Testis (tissue), 3 donors: Measurements from ENCODE around the gene RNF126. TPM values are rescaled to one million over a fixed set of nuclear protein-coding genes. Genes with fewer than 3 reads are reported as not detected.
"Not testable (repeated sequence)": the region's sequence is repeated elsewhere in the genome, so short reads cannot be mapped to it uniquely, and the experiment has no call there.

Source experiments
- DNase-seq: peaks from one replicate; pipeline ENCODE4 v3.0.0-alpha.2; 2019
- H3K27ac ChIP-seq, 2 donors: fragments of 200-600 bp; sonication (generic); one replicate each; pipeline ENCODE4 v1.5.1; 2019
- H3K27me3 ChIP-seq: fragments of 200-600 bp; sonication (generic); one replicate; pipeline ENCODE4 v1.5.1; 2019
- H3K36me3 ChIP-seq: fragments of 200-600 bp; sonication (generic); one replicate; pipeline ENCODE4 v1.5.1; 2017; ENCODE audit warnings: low read depth; ENCODE audit errors: missing control alignments
- H3K4me1 ChIP-seq: fragments of 200-600 bp; sonication (generic); one replicate; pipeline ENCODE4 v1.5.1; 2019
- H3K4me3 ChIP-seq, 2 donors: fragments of 200-600 bp; sonication (generic); one replicate each; pipeline ENCODE4 v1.5.1; 2017 to 2019
- H3K9me3 ChIP-seq: fragments of 200-600 bp; sonication (generic); one replicate; pipeline ENCODE4 v1.5.1; 2017
- CTCF ChIP-seq, 3 experiments: fragments of 450-650 bp in 2 of 3; fragments of 200-600 bp in 1 of 3; sonication (generic) in 1 of 3; IDR thresholded peaks; one replicate each; pipeline ENCODE4 v1.5.1; 2016 to 2019; ENCODE audit warnings: antibody characterized with exemption in 3 of 3, mild to moderate bottlenecking in 2 of 3, moderate library complexity in 1 of 3
- POLR2A ChIP-seq: fragments of 450-650 bp; IDR thresholded peaks from one replicate; pipeline ENCODE4 v1.6.1; 2017; ENCODE audit warnings: antibody characterized with exemption, mild to moderate bottlenecking, moderate library complexity
- WGBS, 2 donors: methylation state at CpG; one replicate each; pipeline ENCODE4 v1.1.5; 2018; 5-methylcytosine and 5-hydroxymethylcytosine counted together
- intact Hi-C: fragments of 100-400 bp; cut with DNase I; formaldehyde crosslinking; loops from one replicate; pipeline ENCODE4 v1.15.1; 2023; ENCODE audit warnings: low total_unique reads
- polyA plus RNA-seq: library from polyadenylated mRNA; stranded (reverse); fragments of 350-450 nt; fragmentation: Illumina TruSeq; extraction: RNeasy Lipid Tissue Mini Kit (QIAGEN cat#74804); gene quantifications from one replicate; pipeline ENCODE4 v1.2.3, GENCODE V29; 2014; ENCODE audit warnings: low read depth, low replicate concordance; ENCODE audit not compliant: insufficient read depth
- total RNA-seq, 2 donors: library from RNA; depleted of rRNA; stranded (reverse); fragments of >200 nt; gene quantifications; one replicate each; pipeline ENCODE4 v1.2.3, GENCODE V29; 2016

Gene RNF126
- total and polyA plus RNA-seq, 3 donors from 2014 or later, result 107 to 158 (median 148) TPM

GRCh38 chr19:633786-634639 lies 29.0 kb downstream of the RNF126 start:
- TF ChIP-seq CTCF (IDR thresholded peaks at IDR 0.05) (no peak), POLR2A (no peak)
- peak overlapping the region in 1 of 2 donors; percentile 5 for H3K27ac ChIP-seq
- H3K4me1 ChIP-seq, result peaks cover 19% of the 10 kb centered on the region
- intact Hi-C loops, result no loop called here
- no peak for DNase-seq
- 20 to 23% methylated on average over 32 of the region's 32 CpGs for WGBS, 2 donors
- no peaks in the 10 kb centered on the region for H3K27me3 ChIP-seq
- no peaks in the 10 kb centered on the region for H3K36me3 ChIP-seq
- peak overlapping the region; percentile 77 to 88 for H3K4me3 ChIP-seq
- H3K9me3 ChIP-seq, result no peaks in the 10 kb centered on the region

- Histone ChIP-seq H3K27me3 (no peaks in the 10 kb centered on the region), H3K9me3 (no peaks in the 10 kb centered on the region), H3K27ac (peak within 1 kb of the TSS; percentile 70 to 74), H3K4me1 (peaks cover 16% of the 10 kb centered on the region), H3K4me3 (peak within 1 kb of the TSS; percentile 77 to 88), H3K36me3 (no peaks in the 10 kb centered on the region)
- WGBS, 2 donors, result 0 to 1% methylated on average over 36 to 65 of the region's 67 CpGs
- TF ChIP-seq POLR2A, result no peak
- peak in 1 of 3 experiments; percentile 24 for TF ChIP-seq CTCF (IDR thresholded peaks at IDR 0.05)
- peak; percentile 99 for DNase-seq
- intact Hi-C loops, result no loop called here
Observed at GRCh38 chr19:633068-633785, 29.8 kb downstream of the RNF126 start, which contains the start of gene POLRMT. TSS of gene POLRMT (minus strand) at chr19:633537. CDS start at chr19:633512, 25 bp downstream.

- Histone ChIP-seq H3K27me3 (no peaks in the 10 kb centered on the region), H3K9me3 (no peaks in the 10 kb centered on the region), H3K27ac (peak overlapping the region; percentile 70 to 74), H3K4me3 (peak overlapping the region; percentile 77 to 88), H3K4me1 (peaks cover 16% of the 10 kb centered on the region), H3K36me3 (no peaks in the 10 kb centered on the region)
- 2 to 8% methylated on average over 4 to 34 of the region's 35 CpGs for WGBS, 2 donors
- DNase-seq, result peak; percentile 53
- TF ChIP-seq POLR2A (no peak), CTCF (IDR thresholded peaks at IDR 0.05) (no peak)
- intact Hi-C loops, result no loop called here
Observed at GRCh38 chr19:632579-633067, 30.4 kb downstream of the RNF126 start.

GRCh38 chr19:629961-630714 lies 32.9 kb downstream of the RNF126 start:
- H3K27me3 ChIP-seq, result no peaks in the 10 kb centered on the region
- no peak for DNase-seq
- no peak overlapping the region for H3K27ac ChIP-seq
- H3K4me3 ChIP-seq, result no peak overlapping the region
- H3K4me1 ChIP-seq, result peaks cover 16% of the 10 kb centered on the region
- 95 to 96% methylated on average over 10 to 30 of the region's 30 CpGs for WGBS, 2 donors
- intact Hi-C loops, result no loop called here
- no peaks in the 10 kb centered on the region for H3K36me3 ChIP-seq
- TF ChIP-seq CTCF (IDR thresholded peaks at IDR 0.05), result no peak
- TF ChIP-seq POLR2A, result no peak
- no peaks in the 10 kb centered on the region for H3K9me3 ChIP-seq

GRCh38 chr19:629515-629914 lies 33.5 kb downstream of the RNF126 start:
- peaks cover 16% of the 10 kb centered on the region for H3K4me1 ChIP-seq

More at GRCh38 chr19:629515-629914, 33.5 kb downstream of the RNF126 start:
- H3K27ac ChIP-seq, H3K9me3 ChIP-seq, intact Hi-C loops, H3K4me3 ChIP-seq, H3K36me3 ChIP-seq, H3K27me3 ChIP-seq, DNase-seq: not testable (repeated sequence)
- WGBS, 2 donors, result 61 to 64% methylated on average over 16 to 25 of the region's 25 CpGs
